ENCODE results near the gene WIPI1. TPM values are rescaled to one million over a fixed set of nuclear protein-coding genes. Genes with fewer than 3 reads are reported as not detected.

WIPI1 gene
- total RNA-seq = 192 and 267 TPM in 2 replicates

GRCh38 chr17:68457168-68457538 lies at the start of gene WIPI1:
TSS of gene WIPI1 (minus strand) at chr17:68457496. CDS start at chr17:68457421, 75 bp downstream.

Other genes starting within 250 kb of the WIPI1 start
- 64.6 and 83.1 TPM in 2 replicates for gene AMZ2, start 209.5 kb downstream of the WIPI1 start, total RNA-seq
- gene SLC16A6, start 166.4 kb downstream of the WIPI1 start, total RNA-seq = 0.09 and 0.32 TPM in 2 replicates
- 1.2 and 1.9 TPM in 2 replicates for gene ARSG, start 166.0 kb downstream of the WIPI1 start, total RNA-seq
- 350 and 543 TPM in 2 replicates for gene PRKAR1A, start 54.9 kb upstream of the WIPI1 start, total RNA-seq
- gene FAM20A, start 143.9 kb upstream of the WIPI1 start, total RNA-seq = 10.9 and 11.2 TPM in 2 replicates

Measured in bronchial smooth muscle cell (primary cell).